Measurements from ENCODE around the gene TNRC6A. TPM values are rescaled to one million over a fixed set of nuclear protein-coding genes. Genes with fewer than 3 reads are reported as not detected.

Gene TNRC6A
- total RNA-seq, 1 donor from 2014 or later = 55.7 TPM

DNA sequence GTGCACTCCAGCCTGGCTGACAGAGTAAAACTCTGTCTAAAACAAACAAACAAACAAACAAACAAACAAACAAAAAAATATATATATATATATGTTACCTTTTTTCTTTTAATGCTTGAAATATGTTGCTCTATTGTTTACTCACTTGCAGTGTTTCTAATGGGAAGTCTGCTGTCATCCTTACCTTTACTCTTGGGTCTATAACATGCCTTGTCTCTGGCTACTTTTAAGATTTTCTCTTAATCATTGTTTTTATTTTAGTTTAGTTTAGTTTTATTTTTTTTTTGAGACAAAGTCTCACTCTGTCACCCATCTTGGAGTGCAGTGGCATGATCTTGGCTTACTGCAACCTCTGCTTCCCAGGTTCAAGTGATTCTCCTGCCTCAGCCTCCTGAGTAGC is 16.1 kb upstream of the TNRC6A start:
- Histone ChIP-seq H3K4me2 (no peak overlapping the region), H3K36me3 (no peaks in the 10 kb centered on the region), H3K27me3 (no peaks in the 10 kb centered on the region), H3K9ac (no peak overlapping the region), H3K4me3 (no peak overlapping the region), H3K9me3 (ENCODE audit: low read depth) (no peaks in the 10 kb centered on the region), H4K20me1 (ENCODE audit: low read depth) (no peaks in the 10 kb centered on the region), H3K27ac (no peak overlapping the region), H3K79me2 (ENCODE audit: low read depth) (no peaks in the 10 kb centered on the region), H3K4me1 (no peaks in the 10 kb centered on the region), H2AFZ (replicated peaks) (no peak overlapping the region), H3F3A (ENCODE audit: low read depth) (no peaks in the 10 kb centered on the region)
- H3K27ac Mint-ChIP-seq = no peak overlapping the region
- H3K9me3 Mint-ChIP-seq = peaks cover 9% of the 10 kb centered on the region
- H3K36me3 Mint-ChIP-seq = peaks cover 3% of the 10 kb centered on the region
- H3K4me3 Mint-ChIP-seq = no peak overlapping the region
- H3K27me3 Mint-ChIP-seq (ENCODE audit: insufficient read depth, low read depth) = peaks cover 5% of the 10 kb centered on the region
- H3K4me1 Mint-ChIP-seq = no peaks in the 10 kb centered on the region
- DNase-seq (ENCODE audit: low spot score) = no peak
- no peak for TF ChIP-seq EZH2phosphoT487 (IDR thresholded peaks at IDR 0.05)
- TF ChIP-seq EZH2 (IDR thresholded peaks at IDR 0.05) = no peak
- TF ChIP-seq, protein P1, sequence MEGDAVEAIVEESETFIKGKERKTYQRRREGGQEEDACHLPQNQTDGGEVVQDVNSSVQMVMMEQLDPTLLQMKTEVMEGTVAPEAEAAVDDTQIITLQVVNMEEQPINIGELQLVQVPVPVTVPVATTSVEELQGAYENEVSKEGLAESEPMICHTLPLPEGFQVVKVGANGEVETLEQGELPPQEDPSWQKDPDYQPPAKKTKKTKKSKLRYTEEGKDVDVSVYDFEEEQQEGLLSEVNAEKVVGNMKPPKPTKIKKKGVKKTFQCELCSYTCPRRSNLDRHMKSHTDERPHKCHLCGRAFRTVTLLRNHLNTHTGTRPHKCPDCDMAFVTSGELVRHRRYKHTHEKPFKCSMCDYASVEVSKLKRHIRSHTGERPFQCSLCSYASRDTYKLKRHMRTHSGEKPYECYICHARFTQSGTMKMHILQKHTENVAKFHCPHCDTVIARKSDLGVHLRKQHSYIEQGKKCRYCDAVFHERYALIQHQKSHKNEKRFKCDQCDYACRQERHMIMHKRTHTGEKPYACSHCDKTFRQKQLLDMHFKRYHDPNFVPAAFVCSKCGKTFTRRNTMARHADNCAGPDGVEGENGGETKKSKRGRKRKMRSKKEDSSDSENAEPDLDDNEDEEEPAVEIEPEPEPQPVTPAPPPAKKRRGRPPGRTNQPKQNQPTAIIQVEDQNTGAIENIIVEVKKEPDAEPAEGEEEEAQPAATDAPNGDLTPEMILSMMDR (IDR thresholded peaks at IDR 0.05) = no peak

DNA sequence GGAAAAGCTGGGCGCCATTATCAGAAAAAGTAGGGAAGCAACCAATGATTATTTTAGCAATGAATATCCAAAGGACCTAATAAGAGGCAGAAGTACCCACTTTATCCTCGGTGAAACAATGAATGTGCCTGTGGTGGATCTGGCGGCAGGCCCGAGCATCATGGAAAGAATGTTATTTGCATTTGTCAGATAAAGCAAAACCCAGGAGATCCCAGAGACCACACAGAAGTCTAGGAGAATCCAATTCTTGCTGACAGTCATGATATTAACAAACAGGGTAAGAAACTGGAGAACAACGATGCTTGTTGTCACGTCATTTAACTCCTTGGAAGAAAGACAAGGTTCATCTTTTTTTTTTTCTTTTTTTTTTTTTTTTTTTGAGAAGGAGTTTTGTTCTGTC is 12.0 kb upstream of the TNRC6A start:
- Mint-ChIP-seq H3K9me3 (peaks cover 7% of the 10 kb centered on the region), H3K4me3 (no peak overlapping the region), H3K36me3 (peaks cover 3% of the 10 kb centered on the region), H3K4me1 (no peaks in the 10 kb centered on the region), H3K27ac (no peak overlapping the region), H3K27me3 (ENCODE audit: insufficient read depth, low read depth) (peaks cover 2% of the 10 kb centered on the region)
- Histone ChIP-seq H3K9me3 (ENCODE audit: low read depth) (no peaks in the 10 kb centered on the region), H3K4me2 (no peak overlapping the region), H3K27ac (no peak overlapping the region), H3K27me3 (no peaks in the 10 kb centered on the region), H3K79me2 (ENCODE audit: low read depth) (no peaks in the 10 kb centered on the region), H2AFZ (replicated peaks) (no peak overlapping the region), H3K9ac (no peak overlapping the region), H4K20me1 (ENCODE audit: low read depth) (no peaks in the 10 kb centered on the region), H3K4me1 (no peaks in the 10 kb centered on the region), H3K4me3 (no peak overlapping the region), H3K36me3 (no peaks in the 10 kb centered on the region), H3F3A (ENCODE audit: low read depth) (no peaks in the 10 kb centered on the region)
- TF ChIP-seq EZH2phosphoT487 (IDR thresholded peaks at IDR 0.05) (no peak), EZH2 (IDR thresholded peaks at IDR 0.05) (no peak)
- TF ChIP-seq, protein P1 (IDR thresholded peaks at IDR 0.05) = no peak
- no peak for DNase-seq (ENCODE audit: low spot score)

DNA sequence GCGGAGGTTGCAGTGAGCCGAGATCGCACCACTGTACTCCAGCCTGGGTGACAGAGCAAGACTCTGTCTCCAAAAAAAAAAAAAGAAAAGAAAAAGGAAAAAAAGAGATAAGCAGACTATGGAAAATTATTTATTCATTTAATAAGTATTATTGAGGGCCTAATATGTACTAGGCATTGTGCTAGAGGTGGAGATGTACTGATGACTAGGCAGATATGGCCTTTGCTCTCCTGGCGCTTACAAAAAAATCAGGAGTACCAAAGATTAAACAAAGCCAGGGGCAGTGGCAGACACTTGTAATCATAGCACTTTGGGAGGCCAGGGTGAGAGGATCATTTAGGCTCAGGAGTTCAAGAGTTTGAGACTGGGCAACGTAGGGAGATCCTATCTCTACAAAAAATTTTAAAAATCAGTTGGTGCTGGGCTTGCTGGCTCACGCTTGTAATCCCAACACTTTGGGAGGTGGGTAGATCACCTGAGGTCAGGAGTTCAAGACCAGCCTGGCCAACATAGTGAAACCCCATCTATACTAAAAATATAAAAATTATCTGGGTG is 10.4 kb upstream of the TNRC6A start:
- H3K36me3 Mint-ChIP-seq = no peaks in the 10 kb centered on the region
- H4K20me1 ChIP-seq (ENCODE audit: low read depth) = no peaks in the 10 kb centered on the region
- no peak overlapping the region for H3K27ac Mint-ChIP-seq
- H3K27me3 ChIP-seq = no peaks in the 10 kb centered on the region
- TF ChIP-seq, protein P1 (IDR thresholded peaks at IDR 0.05) = no peak
- TF ChIP-seq EZH2phosphoT487 (IDR thresholded peaks at IDR 0.05) (no peak), EZH2 (IDR thresholded peaks at IDR 0.05) (no peak)
- no peaks in the 10 kb centered on the region for H3F3A ChIP-seq (ENCODE audit: low read depth)
- H2AFZ ChIP-seq (replicated peaks) = no peak overlapping the region
- no peaks in the 10 kb centered on the region for H3K4me1 Mint-ChIP-seq
- no peak overlapping the region for H3K27ac ChIP-seq
- H3K4me2 ChIP-seq = no peak overlapping the region
- no peak for DNase-seq (ENCODE audit: low spot score)
- no peaks in the 10 kb centered on the region for H3K79me2 ChIP-seq (ENCODE audit: low read depth)
- H3K4me3 ChIP-seq = no peak overlapping the region
- no peaks in the 10 kb centered on the region for H3K36me3 ChIP-seq
- no peak overlapping the region for H3K4me3 Mint-ChIP-seq
- H3K27me3 Mint-ChIP-seq (ENCODE audit: insufficient read depth, low read depth) = peaks cover 2% of the 10 kb centered on the region
- H3K4me1 ChIP-seq = no peaks in the 10 kb centered on the region
- peaks cover under 1% of the 10 kb centered on the region for H3K9me3 Mint-ChIP-seq
- H3K9ac ChIP-seq = no peak overlapping the region
- no peaks in the 10 kb centered on the region for H3K9me3 ChIP-seq (ENCODE audit: low read depth)
